ENCODE data around the gene COL4A2. TPM values are rescaled to one million over a fixed set of nuclear protein-coding genes. Genes with fewer than 3 reads are reported as not detected.

The COL4A2 gene
- total RNA-seq, 1 donor from 2014 or later: 273 TPM

DNA sequence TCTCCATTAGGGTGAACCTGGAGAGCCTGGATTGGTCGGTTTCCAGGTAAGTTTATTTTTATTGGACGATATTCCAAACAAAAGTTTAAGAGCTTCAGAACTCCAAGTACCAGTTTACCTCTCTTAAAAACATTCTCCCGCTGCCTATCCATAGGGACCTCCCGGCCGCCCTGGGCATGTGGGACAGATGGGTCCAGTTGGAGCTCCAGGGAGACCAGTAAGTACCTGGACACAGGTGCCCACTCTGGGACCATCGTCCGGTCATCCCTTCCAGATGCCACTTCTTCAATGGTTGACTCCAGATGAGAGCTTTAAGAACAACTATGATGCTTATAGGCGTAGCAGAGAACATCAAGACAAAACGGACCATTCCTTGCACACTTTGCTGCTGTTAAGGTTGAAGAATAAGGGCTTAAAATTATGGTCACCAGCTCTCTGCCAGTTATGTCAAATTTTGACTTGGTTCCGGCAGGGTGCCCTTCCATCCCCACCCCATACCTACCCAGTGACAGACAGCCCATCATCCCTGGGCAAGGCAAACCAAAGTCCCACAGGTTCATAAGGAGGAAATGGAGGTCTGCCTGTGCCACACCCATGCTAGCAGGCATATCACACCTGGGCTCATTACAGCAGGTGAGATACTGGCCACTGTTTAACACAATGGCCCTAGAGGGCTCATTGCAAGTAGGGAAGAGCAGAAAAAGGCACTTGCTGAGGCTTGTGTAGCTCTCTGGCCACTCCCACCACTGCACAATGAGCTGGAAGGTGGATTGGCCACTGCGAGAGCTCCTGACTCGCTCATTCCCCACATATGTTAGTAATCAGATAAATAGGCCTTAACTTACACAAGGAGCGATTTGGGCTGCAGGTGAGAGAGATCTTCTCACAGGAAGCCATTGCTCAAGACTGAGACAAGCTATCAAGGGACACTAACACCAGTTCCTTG is 123.6 kb downstream of the COL4A2 start:
- DNase-seq (no peak), ATAC-seq (no peak)
- Histone ChIP-seq H3K36me3 (peaks cover 35% of the 10 kb centered on the region), H3K4me3 (no peak overlapping the region), H3K4me1 (no peaks in the 10 kb centered on the region), H3K27ac (no peak overlapping the region), H3K27me3 (no peaks in the 10 kb centered on the region), H3K9me3 (no peaks in the 10 kb centered on the region)
- intact Hi-C loops (cut with DNase I): loop anchor here (10.0 kb wide), 1 partner anchor 216 kb away; no protein-coding TSS in a partner anchor
- TF ChIP-seq, protein P1, sequence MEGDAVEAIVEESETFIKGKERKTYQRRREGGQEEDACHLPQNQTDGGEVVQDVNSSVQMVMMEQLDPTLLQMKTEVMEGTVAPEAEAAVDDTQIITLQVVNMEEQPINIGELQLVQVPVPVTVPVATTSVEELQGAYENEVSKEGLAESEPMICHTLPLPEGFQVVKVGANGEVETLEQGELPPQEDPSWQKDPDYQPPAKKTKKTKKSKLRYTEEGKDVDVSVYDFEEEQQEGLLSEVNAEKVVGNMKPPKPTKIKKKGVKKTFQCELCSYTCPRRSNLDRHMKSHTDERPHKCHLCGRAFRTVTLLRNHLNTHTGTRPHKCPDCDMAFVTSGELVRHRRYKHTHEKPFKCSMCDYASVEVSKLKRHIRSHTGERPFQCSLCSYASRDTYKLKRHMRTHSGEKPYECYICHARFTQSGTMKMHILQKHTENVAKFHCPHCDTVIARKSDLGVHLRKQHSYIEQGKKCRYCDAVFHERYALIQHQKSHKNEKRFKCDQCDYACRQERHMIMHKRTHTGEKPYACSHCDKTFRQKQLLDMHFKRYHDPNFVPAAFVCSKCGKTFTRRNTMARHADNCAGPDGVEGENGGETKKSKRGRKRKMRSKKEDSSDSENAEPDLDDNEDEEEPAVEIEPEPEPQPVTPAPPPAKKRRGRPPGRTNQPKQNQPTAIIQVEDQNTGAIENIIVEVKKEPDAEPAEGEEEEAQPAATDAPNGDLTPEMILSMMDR (IDR thresholded peaks at IDR 0.05): no peak

DNA sequence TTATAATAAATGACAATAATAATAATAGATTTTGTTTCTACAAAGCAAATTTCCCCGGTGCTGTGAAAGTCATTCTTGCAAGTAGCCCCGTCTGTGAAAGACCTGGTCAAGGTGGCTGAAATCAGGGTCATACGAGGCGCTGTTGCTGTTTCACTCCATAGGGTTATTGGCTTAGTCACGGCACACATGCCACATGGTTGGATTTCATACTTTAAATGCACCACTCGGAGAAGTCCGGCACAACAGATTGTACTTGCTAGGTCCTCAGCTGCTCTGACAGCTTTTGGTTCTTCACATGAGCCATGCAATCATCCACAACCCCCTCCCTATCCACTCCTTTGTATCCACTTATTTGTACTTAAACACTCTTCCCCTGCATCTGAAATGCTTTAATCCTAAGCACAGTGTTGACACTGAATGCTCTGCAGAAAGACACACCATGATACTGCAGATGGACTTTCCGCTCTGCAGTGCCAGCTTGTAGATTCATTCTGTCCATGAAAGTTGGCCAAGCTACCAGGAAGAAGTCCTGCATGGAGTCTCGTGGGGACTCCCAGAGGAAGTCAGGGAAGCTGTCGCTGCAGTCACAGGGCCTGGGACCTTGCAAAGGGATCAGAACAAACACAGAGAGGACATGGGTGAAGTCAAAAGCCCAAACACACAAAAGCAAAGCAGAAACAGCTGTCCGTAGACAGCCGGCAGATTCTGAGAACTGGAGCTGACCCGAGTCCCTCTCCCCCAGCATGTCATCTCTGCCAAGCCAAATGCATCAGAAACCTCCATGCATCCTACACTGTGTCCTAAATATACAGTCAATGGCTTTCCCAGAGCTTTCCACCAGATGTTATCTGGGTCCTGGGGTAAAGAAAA is 124.6 kb downstream of the COL4A2 start:
- intact Hi-C loops (cut with DNase I): loop anchor here (10.0 kb wide), 1 partner anchor 217 kb away; no protein-coding TSS in a partner anchor
- no peak overlapping the region for H3K4me3 ChIP-seq
- TF ChIP-seq, protein P1 (IDR thresholded peaks at IDR 0.05): no peak
- no peaks in the 10 kb centered on the region for H3K9me3 ChIP-seq
- peaks cover 45% of the 10 kb centered on the region for H3K36me3 ChIP-seq
- H3K4me1 ChIP-seq: no peaks in the 10 kb centered on the region
- peak; percentile 45 for ATAC-seq
- no peak for DNase-seq
- no peak overlapping the region for H3K27ac ChIP-seq
- H3K27me3 ChIP-seq: no peaks in the 10 kb centered on the region

DNA sequence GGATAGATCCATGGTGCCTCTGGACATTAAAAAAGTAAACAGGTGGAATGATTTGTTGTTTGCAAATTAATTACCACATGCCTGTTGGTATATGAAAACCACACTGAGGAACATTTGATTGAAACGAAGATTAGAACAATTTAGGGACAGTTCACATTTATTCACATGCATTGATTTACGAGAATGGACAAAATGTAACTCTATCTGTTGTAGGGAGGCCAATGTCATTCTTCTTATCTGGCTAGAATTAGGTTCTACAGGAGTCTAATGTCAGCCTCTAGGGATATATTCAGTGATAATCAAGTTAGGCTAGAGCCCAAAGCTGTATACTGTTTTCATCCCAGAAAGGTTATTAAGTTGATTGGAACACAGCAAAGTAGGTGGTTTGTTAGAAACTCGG is 125.4 kb downstream of the COL4A2 start:
- no peak for ATAC-seq

DNA sequence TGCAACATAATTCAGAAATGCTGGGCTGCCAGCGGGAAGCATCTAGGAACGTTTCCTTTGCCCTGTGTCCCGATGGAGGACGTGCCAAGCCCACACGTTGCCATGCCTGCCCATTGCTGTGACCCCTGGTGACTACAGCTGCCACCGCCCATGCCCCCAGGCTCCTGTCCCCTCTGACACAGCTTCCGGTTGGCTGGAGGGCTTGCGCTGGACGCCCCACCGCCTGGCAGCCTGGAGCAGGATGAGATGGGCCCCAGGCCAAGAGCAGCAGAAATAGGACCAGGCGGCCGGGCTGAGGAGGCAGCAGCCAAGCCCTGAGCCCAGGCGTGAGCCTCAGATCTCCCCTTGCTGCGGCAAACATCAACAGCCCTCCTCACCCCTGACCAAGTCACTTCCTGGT is 125.9 kb downstream of the COL4A2 start:
- Histone ChIP-seq H3K9me3 (no peaks in the 10 kb centered on the region), H3K27me3 (no peaks in the 10 kb centered on the region), H3K4me3 (no peak overlapping the region), H3K36me3 (peaks cover 56% of the 10 kb centered on the region), H3K4me1 (no peaks in the 10 kb centered on the region), H3K27ac (no peak overlapping the region)
- ATAC-seq (peak; percentile 62), DNase-seq (no peak)
- intact Hi-C loops (cut with DNase I): loop anchor here (10.0 kb wide), 1 partner anchor 218 kb away; no protein-coding TSS in a partner anchor
- TF ChIP-seq, protein P1 (IDR thresholded peaks at IDR 0.05): no peak

More for the DNA sequence above, 125.4 kb downstream of the COL4A2 start:
- no peak for DNase-seq
- H3K27ac ChIP-seq: no peak overlapping the region
- H3K9me3 ChIP-seq: no peaks in the 10 kb centered on the region
- TF ChIP-seq, protein P1 (IDR thresholded peaks at IDR 0.05): no peak
- intact Hi-C loops (cut with DNase I): loop anchor here (10.0 kb wide), 1 partner anchor 218 kb away; no protein-coding TSS in a partner anchor
- no peaks in the 10 kb centered on the region for H3K4me1 ChIP-seq
- no peaks in the 10 kb centered on the region for H3K27me3 ChIP-seq
- peaks cover 52% of the 10 kb centered on the region for H3K36me3 ChIP-seq
- no peak overlapping the region for H3K4me3 ChIP-seq

DNA sequence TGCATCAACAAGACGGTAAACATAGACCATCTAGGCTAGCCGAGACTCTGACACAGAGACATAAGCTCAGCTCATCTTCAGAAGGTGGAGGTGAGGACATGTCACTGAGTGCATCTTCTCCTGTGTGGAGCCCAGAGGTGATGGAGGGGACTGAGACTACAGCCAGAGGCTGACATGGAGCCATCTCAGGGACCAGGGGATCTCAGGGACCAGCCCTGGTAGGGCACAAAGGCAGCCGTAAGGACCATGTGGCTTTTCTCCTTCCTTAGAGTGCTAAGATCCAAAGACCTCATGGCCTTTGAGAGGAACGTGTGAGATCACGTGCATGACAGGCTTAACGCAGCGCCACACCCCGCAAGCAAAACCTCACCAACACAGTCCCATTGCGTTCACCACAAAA is 127.5 kb downstream of the COL4A2 start:
- peaks cover 54% of the 10 kb centered on the region for H3K36me3 ChIP-seq

More for the DNA sequence above, 127.5 kb downstream of the COL4A2 start:
- Histone ChIP-seq H3K4me3 (no peak overlapping the region), H3K4me1 (no peaks in the 10 kb centered on the region), H3K27me3 (no peaks in the 10 kb centered on the region), H3K27ac (no peak overlapping the region), H3K9me3 (no peaks in the 10 kb centered on the region)
- TF ChIP-seq, protein P1 (IDR thresholded peaks at IDR 0.05): no peak
- intact Hi-C loops (cut with DNase I): loop anchor here (10.0 kb wide), 1 partner anchor 220 kb away; no protein-coding TSS in a partner anchor
- DNase-seq: no peak
- no peak for ATAC-seq
